NB4 (cell line): ENCODE measurements around the gene SST.
"Not testable (repeated sequence)": the region's sequence is repeated elsewhere in the genome, so short reads cannot be mapped to it uniquely, and the experiment has no call there.

Source experiments
- DNase-seq: peaks from one replicate; pipeline ENCODE4 v3.0.0; 2010; ENCODE audit warnings: low read depth
- H3K4me3 ChIP-seq: one replicate; pipeline ENCODE4 v1.5.1; 2011; ENCODE audit warnings: mild to moderate bottlenecking, low read depth, low read length, moderate library complexity
- MYC ChIP-seq: IDR thresholded peaks from 2 replicates; pipeline ENCODE4 v1.6.1; 2011; ENCODE audit warnings: low read depth, low read length
- POLR2A ChIP-seq: IDR thresholded peaks from 2 replicates; pipeline ENCODE4 v1.6.1; 2011; ENCODE audit warnings: mild to moderate bottlenecking; ENCODE audit not compliant: insufficient read length; ENCODE audit errors: extremely low read depth
- TF ChIP-seq, protein P1 (sequence below): IDR thresholded peaks from one replicate; pipeline ENCODE4 v1.5.1; 2012; ENCODE audit warnings: low read depth, low read length
- TF ChIP-seq, protein P2 (sequence below): IDR thresholded peaks from 2 replicates; pipeline ENCODE4 v1.6.1; 2011; ENCODE audit warnings: low read depth, low read length

Gene SST

GRCh38 chr3:187689984-187690383 lies 19.8 kb upstream of the SST start:
- no peak overlapping the region for H3K4me3 ChIP-seq
- DNase-seq = no peak
- TF ChIP-seq, protein P1, sequence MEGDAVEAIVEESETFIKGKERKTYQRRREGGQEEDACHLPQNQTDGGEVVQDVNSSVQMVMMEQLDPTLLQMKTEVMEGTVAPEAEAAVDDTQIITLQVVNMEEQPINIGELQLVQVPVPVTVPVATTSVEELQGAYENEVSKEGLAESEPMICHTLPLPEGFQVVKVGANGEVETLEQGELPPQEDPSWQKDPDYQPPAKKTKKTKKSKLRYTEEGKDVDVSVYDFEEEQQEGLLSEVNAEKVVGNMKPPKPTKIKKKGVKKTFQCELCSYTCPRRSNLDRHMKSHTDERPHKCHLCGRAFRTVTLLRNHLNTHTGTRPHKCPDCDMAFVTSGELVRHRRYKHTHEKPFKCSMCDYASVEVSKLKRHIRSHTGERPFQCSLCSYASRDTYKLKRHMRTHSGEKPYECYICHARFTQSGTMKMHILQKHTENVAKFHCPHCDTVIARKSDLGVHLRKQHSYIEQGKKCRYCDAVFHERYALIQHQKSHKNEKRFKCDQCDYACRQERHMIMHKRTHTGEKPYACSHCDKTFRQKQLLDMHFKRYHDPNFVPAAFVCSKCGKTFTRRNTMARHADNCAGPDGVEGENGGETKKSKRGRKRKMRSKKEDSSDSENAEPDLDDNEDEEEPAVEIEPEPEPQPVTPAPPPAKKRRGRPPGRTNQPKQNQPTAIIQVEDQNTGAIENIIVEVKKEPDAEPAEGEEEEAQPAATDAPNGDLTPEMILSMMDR = no peak
- TF ChIP-seq, protein P2, sequence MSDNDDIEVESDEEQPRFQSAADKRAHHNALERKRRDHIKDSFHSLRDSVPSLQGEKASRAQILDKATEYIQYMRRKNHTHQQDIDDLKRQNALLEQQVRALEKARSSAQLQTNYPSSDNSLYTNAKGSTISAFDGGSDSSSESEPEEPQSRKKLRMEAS = no peak
- no peak for TF ChIP-seq MYC
- no peak for TF ChIP-seq POLR2A

- no peak overlapping the region for H3K4me3 ChIP-seq
- DNase-seq = no peak
- no peak for TF ChIP-seq POLR2A
- TF ChIP-seq, protein P1 = no peak
- no peak for TF ChIP-seq MYC
- TF ChIP-seq, protein P2 = no peak
Observed at GRCh38 chr3:187686621-187687273, 16.6 kb upstream of the SST start.

- DNase-seq = no peak
- TF ChIP-seq POLR2A = no peak
- TF ChIP-seq, protein P1 = no peak
- no peak for TF ChIP-seq MYC
- TF ChIP-seq, protein P2 = no peak
- no peak overlapping the region for H3K4me3 ChIP-seq
Observed at GRCh38 chr3:187685948-187686347, 15.8 kb upstream of the SST start.

GRCh38 chr3:187684880-187685279 lies 14.7 kb upstream of the SST start:
- peak; percentile 24 for DNase-seq
- TF ChIP-seq, protein P2 = no peak
- TF ChIP-seq MYC (no peak), POLR2A (no peak)
- TF ChIP-seq, protein P1 = no peak
- H3K4me3 ChIP-seq = no peak overlapping the region

DNA sequence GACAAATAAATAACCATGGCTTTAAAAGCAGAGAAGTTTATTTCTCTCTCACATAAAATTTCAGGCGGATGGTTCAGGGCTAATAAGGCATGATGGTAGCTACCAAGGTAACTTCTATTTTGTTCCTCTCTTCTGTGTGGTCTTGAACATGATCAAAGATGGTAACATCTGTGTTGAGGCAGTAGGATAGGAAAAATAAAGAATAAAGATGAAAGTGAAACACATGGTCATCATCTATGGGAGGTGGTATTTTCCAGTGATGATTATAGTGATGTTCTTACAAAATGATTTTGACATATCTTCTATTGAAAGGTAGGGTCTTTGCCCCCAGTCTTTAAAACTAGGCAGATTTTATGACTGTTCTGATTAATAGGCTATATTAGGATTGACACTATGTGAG lies 14.2 kb upstream of the SST start:
- TF ChIP-seq POLR2A = no peak
- no peak for TF ChIP-seq MYC
- TF ChIP-seq, protein P1 = no peak
- TF ChIP-seq, protein P2 = no peak
- no peak overlapping the region for H3K4me3 ChIP-seq
- DNase-seq = no peak

DNA sequence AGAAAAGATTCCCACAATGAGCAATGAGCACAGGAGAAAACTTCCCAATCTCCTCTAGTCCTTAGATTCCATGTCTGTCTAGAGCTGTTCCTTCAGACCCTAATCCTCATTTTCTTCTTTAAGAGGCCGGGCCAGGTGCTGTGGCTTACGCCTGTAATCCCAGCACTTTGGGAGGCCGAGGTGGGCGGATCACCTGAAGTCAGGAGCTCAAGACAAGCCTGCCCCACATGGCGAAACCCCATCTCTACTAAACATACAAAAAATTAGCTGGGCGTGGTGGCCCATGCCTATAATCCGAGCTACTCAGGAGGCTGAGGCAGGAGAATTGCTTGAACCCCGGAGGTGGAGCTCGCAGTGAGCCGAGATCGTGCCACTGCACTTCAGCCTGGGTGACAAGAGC lies 11.6 kb upstream of the SST start:
- DNase-seq = not testable (repeated sequence)

More for the DNA sequence above, 11.6 kb upstream of the SST start:
- H3K4me3 ChIP-seq = not testable (repeated sequence)
